ENCODE results near the gene PHACTR2.
"Not testable (repeated sequence)": the region's sequence is repeated elsewhere in the genome, so short reads cannot be mapped to it uniquely, and the experiment has no call there.

Gene PHACTR2

DNA sequence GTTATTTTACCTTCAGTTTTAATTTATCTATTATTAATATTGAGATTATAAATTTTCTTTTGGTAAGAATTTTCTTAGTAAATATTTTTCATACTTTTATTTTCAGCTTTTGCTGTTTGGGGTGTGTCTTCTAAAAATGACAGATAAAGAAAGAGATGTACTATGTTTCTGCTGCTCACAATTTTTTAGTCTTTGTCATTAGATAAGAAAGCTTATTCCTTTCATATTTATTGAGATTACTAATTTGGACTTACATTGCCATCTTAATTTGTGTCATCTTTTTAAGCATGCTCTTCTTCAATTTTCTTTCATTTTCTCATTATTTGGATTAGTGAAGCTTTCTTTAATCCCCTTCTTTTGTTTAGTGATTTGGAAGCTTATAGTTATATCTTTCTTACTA, 13.6 kb upstream of the PHACTR2 start:
- H3K9me3 ChIP-seq (ENCODE audit: insufficient read depth, low read length, severe bottlenecking): no peaks in the 10 kb centered on the region

DNA sequence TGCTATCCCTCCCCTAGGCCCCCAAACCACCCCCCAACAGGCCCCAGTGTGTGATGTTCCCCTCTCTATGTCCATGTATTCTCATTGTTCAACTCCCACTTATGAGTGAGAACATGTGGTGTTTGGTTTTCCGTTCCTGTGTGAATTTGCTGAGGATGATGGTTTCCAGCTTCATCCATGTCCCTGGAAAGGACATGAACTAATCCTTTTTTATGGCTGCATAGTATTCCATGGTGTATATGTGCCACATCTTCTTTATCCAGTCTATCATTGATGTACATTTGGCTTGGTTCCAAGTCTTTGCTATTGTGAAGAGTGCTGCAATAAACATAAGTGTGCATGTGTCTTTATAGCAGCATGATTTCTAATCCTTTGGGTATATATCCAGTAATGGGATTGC, 11.8 kb upstream of the PHACTR2 start:
- H3K79me2 ChIP-seq (ENCODE audit: insufficient read depth, low read length); H3K9ac ChIP-seq (ENCODE audit: low read depth, low read length); H3K4me2 ChIP-seq (ENCODE audit: insufficient read depth, low read length); H3K9me3 ChIP-seq (ENCODE audit: insufficient read depth, low read length, severe bottlenecking); ATAC-seq (ENCODE audit: insufficient read depth, low read depth); H4K20me1 ChIP-seq (ENCODE audit: insufficient read depth, low read length); H3K4me3 ChIP-seq (ENCODE audit: low read depth in 1 of 2, low read length in 2 of 2); H2AFZ ChIP-seq (ENCODE audit: low read depth, low read length); H3K4me1 ChIP-seq (ENCODE audit: insufficient read depth, low read length); H3K27ac ChIP-seq (ENCODE audit: low read length); DNase-seq; H3K36me3 ChIP-seq (ENCODE audit: insufficient read depth, low read length); H3K27me3 ChIP-seq (ENCODE audit: insufficient read depth, low read length, poor library complexity): not testable (repeated sequence)

More for the DNA sequence above, 13.6 kb upstream of the PHACTR2 start:
- no peak overlapping the region for H3K27ac ChIP-seq (ENCODE audit: low read length)
- no peak for DNase-seq
- no peaks in the 10 kb centered on the region for H3K79me2 ChIP-seq (ENCODE audit: insufficient read depth, low read length)
- ATAC-seq (ENCODE audit: insufficient read depth, low read depth): no peak
- no peaks in the 10 kb centered on the region for H3K4me1 ChIP-seq (ENCODE audit: insufficient read depth, low read length)
- H3K27me3 ChIP-seq (ENCODE audit: insufficient read depth, low read length, poor library complexity): no peaks in the 10 kb centered on the region
- no peaks in the 10 kb centered on the region for H3K36me3 ChIP-seq (ENCODE audit: insufficient read depth, low read length)
- no peak overlapping the region for H3K4me3 ChIP-seq (ENCODE audit: low read depth in 1 of 2, low read length in 2 of 2)
- no peak overlapping the region for H2AFZ ChIP-seq (ENCODE audit: low read depth, low read length)
- TF ChIP-seq, protein P1, sequence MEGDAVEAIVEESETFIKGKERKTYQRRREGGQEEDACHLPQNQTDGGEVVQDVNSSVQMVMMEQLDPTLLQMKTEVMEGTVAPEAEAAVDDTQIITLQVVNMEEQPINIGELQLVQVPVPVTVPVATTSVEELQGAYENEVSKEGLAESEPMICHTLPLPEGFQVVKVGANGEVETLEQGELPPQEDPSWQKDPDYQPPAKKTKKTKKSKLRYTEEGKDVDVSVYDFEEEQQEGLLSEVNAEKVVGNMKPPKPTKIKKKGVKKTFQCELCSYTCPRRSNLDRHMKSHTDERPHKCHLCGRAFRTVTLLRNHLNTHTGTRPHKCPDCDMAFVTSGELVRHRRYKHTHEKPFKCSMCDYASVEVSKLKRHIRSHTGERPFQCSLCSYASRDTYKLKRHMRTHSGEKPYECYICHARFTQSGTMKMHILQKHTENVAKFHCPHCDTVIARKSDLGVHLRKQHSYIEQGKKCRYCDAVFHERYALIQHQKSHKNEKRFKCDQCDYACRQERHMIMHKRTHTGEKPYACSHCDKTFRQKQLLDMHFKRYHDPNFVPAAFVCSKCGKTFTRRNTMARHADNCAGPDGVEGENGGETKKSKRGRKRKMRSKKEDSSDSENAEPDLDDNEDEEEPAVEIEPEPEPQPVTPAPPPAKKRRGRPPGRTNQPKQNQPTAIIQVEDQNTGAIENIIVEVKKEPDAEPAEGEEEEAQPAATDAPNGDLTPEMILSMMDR (IDR thresholded peaks at IDR 0.05; ENCODE audit: borderline replicate concordance, extremely low read depth, low read length, poor library complexity, severe bottlenecking): no peak
- TF ChIP-seq EZH2 (IDR thresholded peaks at IDR 0.05; ENCODE audit: borderline replicate concordance, low read depth, low read length, severe bottlenecking): no peak
- no peaks in the 10 kb centered on the region for H4K20me1 ChIP-seq (ENCODE audit: insufficient read depth, low read length)
- H3K9ac ChIP-seq (ENCODE audit: low read depth, low read length): no peak overlapping the region
- H3K4me2 ChIP-seq (ENCODE audit: insufficient read depth, low read length): no peak overlapping the region

DNA sequence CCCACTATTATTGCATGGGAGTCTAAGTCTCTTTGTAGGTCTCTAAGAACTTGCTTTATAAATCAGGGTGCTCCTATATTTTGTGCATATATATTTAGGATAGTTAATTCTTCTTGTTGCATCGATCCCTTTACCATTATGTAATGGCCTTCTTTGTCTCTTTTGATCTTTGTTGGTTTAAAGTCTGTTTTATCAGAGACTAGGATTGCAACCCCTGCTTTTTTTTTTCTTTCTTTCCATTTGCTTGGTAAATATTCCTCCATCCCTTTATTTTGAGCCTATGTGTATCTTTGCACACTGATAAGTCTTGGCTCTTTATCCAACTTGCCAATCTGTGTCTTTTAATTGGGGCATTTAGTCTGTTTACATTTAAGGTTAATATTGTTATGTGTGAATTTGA, 8.3 kb upstream of the PHACTR2 start:
- not testable (repeated sequence) for H3K4me1 ChIP-seq (ENCODE audit: insufficient read depth, low read length); H2AFZ ChIP-seq (ENCODE audit: low read depth, low read length); H3K79me2 ChIP-seq (ENCODE audit: insufficient read depth, low read length); H3K27ac ChIP-seq (ENCODE audit: low read length); H3K4me3 ChIP-seq (ENCODE audit: low read depth in 1 of 2, low read length in 2 of 2); H3K4me2 ChIP-seq (ENCODE audit: insufficient read depth, low read length); H3K9me3 ChIP-seq (ENCODE audit: insufficient read depth, low read length, severe bottlenecking); H3K9ac ChIP-seq (ENCODE audit: low read depth, low read length); H3K27me3 ChIP-seq (ENCODE audit: insufficient read depth, low read length, poor library complexity); DNase-seq; H3K36me3 ChIP-seq (ENCODE audit: insufficient read depth, low read length); H4K20me1 ChIP-seq (ENCODE audit: insufficient read depth, low read length); ATAC-seq (ENCODE audit: insufficient read depth, low read depth)

DNA sequence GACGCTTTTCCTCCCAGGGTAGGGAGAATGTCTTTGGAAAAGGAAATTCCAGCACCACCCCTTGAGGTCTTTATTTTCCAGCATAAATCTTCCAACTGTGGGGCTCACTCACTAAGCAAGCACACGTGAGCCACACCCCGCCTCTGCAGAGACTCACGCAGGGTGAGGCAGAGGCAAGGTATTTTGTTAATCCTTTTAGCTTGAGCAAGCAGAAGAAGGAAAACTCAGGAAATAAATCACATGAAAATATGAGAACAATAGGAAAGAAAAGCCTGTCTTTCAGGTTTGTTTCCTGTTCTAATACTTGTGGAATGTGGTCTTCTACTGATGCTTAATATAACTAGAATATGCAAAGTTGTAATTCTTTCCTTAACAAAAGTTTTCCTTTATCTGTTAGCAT, 4.1 kb upstream of the PHACTR2 start:
- no peaks in the 10 kb centered on the region for H3K9me3 ChIP-seq (ENCODE audit: insufficient read depth, low read length, severe bottlenecking)
- no peaks in the 10 kb centered on the region for H3K79me2 ChIP-seq (ENCODE audit: insufficient read depth, low read length)
- no peak overlapping the region for H3K4me2 ChIP-seq (ENCODE audit: insufficient read depth, low read length)
- ATAC-seq (ENCODE audit: insufficient read depth, low read depth) (no peak), DNase-seq (no peak)
- H4K20me1 ChIP-seq (ENCODE audit: insufficient read depth, low read length): no peaks in the 10 kb centered on the region
- no peak overlapping the region for H3K9ac ChIP-seq (ENCODE audit: low read depth, low read length)
- no peaks in the 10 kb centered on the region for H3K36me3 ChIP-seq (ENCODE audit: insufficient read depth, low read length)
- H3K4me3 ChIP-seq (ENCODE audit: low read depth in 1 of 2, low read length in 2 of 2): no peak overlapping the region
- TF ChIP-seq, protein P1 (IDR thresholded peaks at IDR 0.05; ENCODE audit: borderline replicate concordance, extremely low read depth, low read length, poor library complexity, severe bottlenecking): no peak
- TF ChIP-seq EZH2 (IDR thresholded peaks at IDR 0.05; ENCODE audit: borderline replicate concordance, low read depth, low read length, severe bottlenecking): no peak
- no peaks in the 10 kb centered on the region for H3K27me3 ChIP-seq (ENCODE audit: insufficient read depth, low read length, poor library complexity)
- H2AFZ ChIP-seq (ENCODE audit: low read depth, low read length): no peak overlapping the region
- no peak overlapping the region for H3K27ac ChIP-seq (ENCODE audit: low read length)
- H3K4me1 ChIP-seq (ENCODE audit: insufficient read depth, low read length): no peaks in the 10 kb centered on the region
